ENCODE results near the gene CELF2. TPM values are rescaled to one million over a fixed set of nuclear protein-coding genes. Genes with fewer than 3 reads are reported as not detected.

The CELF2 gene
- polyA plus RNA-seq, 1 donor from 2014 or later = 55.5 TPM

- no peaks in the 10 kb centered on the region for H3K36me3 ChIP-seq (ENCODE audit: insufficient read depth, low read length)
- TF ChIP-seq TAF1 (IDR thresholded peaks at IDR 0.05; ENCODE audit: low read depth) (no peak), EP300 (conservative IDR thresholded peaks at IDR 0.05; ENCODE audit: poor library complexity, severe bottlenecking) (no peak), REST (IDR thresholded peaks at IDR 0.05; ENCODE audit: borderline replicate concordance) (no peak), MXI1 (conservative IDR thresholded peaks at IDR 0.05; ENCODE audit: poor library complexity, severe bottlenecking) (no peak), CTCF (IDR thresholded peaks at IDR 0.05; ENCODE audit: poor library complexity, severe bottlenecking) (no peak), POLR2AphosphoS5 (IDR thresholded peaks at IDR 0.05) (no peak), EZH2 (IDR thresholded peaks at IDR 0.05; ENCODE audit: borderline replicate concordance, insufficient read depth, low read length, poor library complexity, severe bottlenecking) (no peak), SMC3 (conservative IDR thresholded peaks at IDR 0.05; ENCODE audit: poor library complexity) (no peak), RAD21 (conservative IDR thresholded peaks at IDR 0.05) (no peak)
- no peaks in the 10 kb centered on the region for H3F3A ChIP-seq (ENCODE audit: insufficient read depth, low read length, poor library complexity, severe bottlenecking)
- H3K27me3 ChIP-seq (ENCODE audit: insufficient read depth, low read depth, low read length) = no peaks in the 10 kb centered on the region
- H3K79me2 ChIP-seq (replicated peaks; ENCODE audit: insufficient read depth, low read length) = no peaks in the 10 kb centered on the region
- no peak overlapping the region for H3K4me3 ChIP-seq (ENCODE audit: low read length)
- H2AFZ ChIP-seq (ENCODE audit: low read depth, low read length) = no peak overlapping the region
- no peaks in the 10 kb centered on the region for H4K20me1 ChIP-seq (ENCODE audit: insufficient read depth)
- no peak overlapping the region for H3K9ac ChIP-seq (ENCODE audit: low read length)
- H3K4me2 ChIP-seq (ENCODE audit: low read length) = no peak overlapping the region
- no peak overlapping the region for H3K27ac ChIP-seq (ENCODE audit: low read length)
- H3K9me3 ChIP-seq (ENCODE audit: low read length) = peaks cover 4% of the 10 kb centered on the region
- H3K9me2 ChIP-seq (ENCODE audit: insufficient read depth, low read length) = no peaks in the 10 kb centered on the region
Observed at GRCh38 chr10:11063856-11064255, 46.2 kb downstream of the CELF2 start.

- H3K4me2 ChIP-seq (ENCODE audit: low read length) = no peak overlapping the region
- no peak overlapping the region for H2AFZ ChIP-seq (ENCODE audit: low read depth, low read length)
- TF ChIP-seq RAD21 (conservative IDR thresholded peaks at IDR 0.05) (no peak), REST (IDR thresholded peaks at IDR 0.05; ENCODE audit: borderline replicate concordance) (peak; percentile 30), POLR2AphosphoS5 (IDR thresholded peaks at IDR 0.05) (peak; percentile 51)
- no peak overlapping the region for H3K9ac ChIP-seq (ENCODE audit: low read length)
- no peaks in the 10 kb centered on the region for H4K20me1 ChIP-seq (ENCODE audit: insufficient read depth)
- H3K4me3 ChIP-seq (ENCODE audit: low read length) = no peak overlapping the region
- H3K36me3 ChIP-seq (ENCODE audit: insufficient read depth, low read length) = no peaks in the 10 kb centered on the region
- no peaks in the 10 kb centered on the region for H3K27me3 ChIP-seq (ENCODE audit: insufficient read depth, low read depth, low read length)
- H3K79me2 ChIP-seq (replicated peaks; ENCODE audit: insufficient read depth, low read length) = no peaks in the 10 kb centered on the region
- no peaks in the 10 kb centered on the region for H3F3A ChIP-seq (ENCODE audit: insufficient read depth, low read length, poor library complexity, severe bottlenecking)
- H3K27ac ChIP-seq (ENCODE audit: low read length) = peak overlapping the region; percentile 6
- no peaks in the 10 kb centered on the region for H3K9me2 ChIP-seq (ENCODE audit: insufficient read depth, low read length)
- H3K9me3 ChIP-seq (ENCODE audit: low read length) = peaks cover 4% of the 10 kb centered on the region
Observed at GRCh38 chr10:11064832-11065231, 47.2 kb downstream of the CELF2 start.
